KOPT-K1 (cell line): ENCODE results near the gene NFATC1.

ENCODE experiments used
- H3K27ac ChIP-seq: fragments of 200-600 bp; sonication (generic); 2 replicates; pipeline ENCODE4 v1.5.1; 2016; ENCODE audit warnings: antibody characterized with exemption, mild to moderate bottlenecking, low read depth, low read length; ENCODE audit not compliant: poor library complexity, severe bottlenecking
- H3K36me3 ChIP-seq: fragments of 200-600 bp; sonication (generic); 2 replicates; pipeline ENCODE4 v1.5.1; 2017; ENCODE audit warnings: antibody characterized with exemption, mild to moderate bottlenecking, low read length, moderate library complexity; ENCODE audit not compliant: insufficient read depth
- H3K9me3 ChIP-seq: fragments of 200-600 bp; sonication (generic); 2 replicates; pipeline ENCODE4 v1.5.1; 2017; ENCODE audit warnings: antibody characterized with exemption, low read length, mild to moderate bottlenecking; ENCODE audit not compliant: insufficient read depth, poor library complexity, severe bottlenecking

The NFATC1 gene

DNA sequence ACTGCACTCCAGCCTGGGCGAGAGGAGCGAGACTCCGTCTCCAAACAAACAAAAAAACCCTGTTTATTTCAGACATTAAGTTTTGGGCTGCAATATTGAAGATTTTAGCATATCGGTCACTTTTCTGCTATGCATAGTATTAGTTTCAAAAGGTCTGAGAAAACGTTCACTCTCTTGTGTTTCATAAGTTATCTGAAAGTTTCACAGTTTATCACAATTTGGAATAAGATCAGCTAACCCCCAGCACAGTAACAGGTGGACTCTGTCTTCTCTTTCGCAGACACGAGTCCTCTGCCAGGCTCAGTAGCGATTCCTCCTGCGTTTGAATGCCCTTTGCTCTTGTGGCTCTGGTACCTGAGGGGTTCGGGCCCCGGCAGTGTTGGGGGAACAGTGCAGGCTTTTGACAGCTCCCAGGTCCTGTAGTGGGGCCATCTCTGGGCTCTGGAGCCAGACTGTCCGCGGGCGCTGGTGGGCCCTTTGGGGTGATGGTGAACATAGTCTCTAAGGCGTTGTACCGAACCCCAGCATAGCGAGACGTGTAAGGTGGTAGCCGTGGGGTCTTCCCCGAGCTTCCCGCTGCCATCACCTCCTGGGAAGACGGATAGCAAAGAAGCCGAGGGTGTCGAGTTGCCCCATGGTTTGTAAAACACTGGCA is 20.4 kb downstream of the NFATC1 start:
- Histone ChIP-seq H3K36me3 (peaks cover 24% of the 10 kb centered on the region; the same call in 1 of the 2 replicates), H3K9me3 (no peaks in the 10 kb centered on the region), H3K27ac (no peak overlapping the region)

DNA sequence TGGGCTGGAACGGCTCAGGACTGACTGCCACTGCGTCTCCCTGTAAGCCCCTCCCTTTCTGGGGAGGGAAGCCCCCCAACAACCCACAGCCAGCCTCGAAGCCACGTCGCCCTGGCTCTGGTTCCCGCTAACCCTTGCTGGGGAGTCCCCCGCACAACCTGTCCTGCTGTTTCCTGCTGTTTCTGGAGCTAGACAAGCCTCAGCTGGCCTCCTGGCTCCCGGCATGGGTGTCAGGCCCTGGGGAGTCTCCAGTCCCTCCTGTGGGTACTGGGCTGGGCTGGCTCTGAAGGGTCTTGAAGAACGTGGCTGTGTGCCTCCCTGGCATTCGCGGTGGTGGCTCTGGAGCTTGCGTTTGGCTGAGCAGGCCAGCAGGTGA is 20.9 kb downstream of the NFATC1 start:
- Histone ChIP-seq H3K9me3 (no peaks in the 10 kb centered on the region), H3K27ac (no peak overlapping the region), H3K36me3 (peaks cover 27% of the 10 kb centered on the region; the same call in 1 of the 2 replicates)

- no peak overlapping the region for H3K27ac ChIP-seq
- H3K9me3 ChIP-seq = no peaks in the 10 kb centered on the region
- H3K36me3 ChIP-seq = peaks cover 29% of the 10 kb centered on the region; the same call in 1 of the 2 replicates
These were observed 22.5 kb downstream of the NFATC1 start for GRCh38 chr18:79418236-79418635.

- Histone ChIP-seq H3K9me3 (no peaks in the 10 kb centered on the region), H3K36me3 (peaks cover 25% of the 10 kb centered on the region; the same call in 1 of the 2 replicates), H3K27ac (no peak overlapping the region)
These were observed 22.9 kb downstream of the NFATC1 start for GRCh38 chr18:79418642-79419041.

DNA sequence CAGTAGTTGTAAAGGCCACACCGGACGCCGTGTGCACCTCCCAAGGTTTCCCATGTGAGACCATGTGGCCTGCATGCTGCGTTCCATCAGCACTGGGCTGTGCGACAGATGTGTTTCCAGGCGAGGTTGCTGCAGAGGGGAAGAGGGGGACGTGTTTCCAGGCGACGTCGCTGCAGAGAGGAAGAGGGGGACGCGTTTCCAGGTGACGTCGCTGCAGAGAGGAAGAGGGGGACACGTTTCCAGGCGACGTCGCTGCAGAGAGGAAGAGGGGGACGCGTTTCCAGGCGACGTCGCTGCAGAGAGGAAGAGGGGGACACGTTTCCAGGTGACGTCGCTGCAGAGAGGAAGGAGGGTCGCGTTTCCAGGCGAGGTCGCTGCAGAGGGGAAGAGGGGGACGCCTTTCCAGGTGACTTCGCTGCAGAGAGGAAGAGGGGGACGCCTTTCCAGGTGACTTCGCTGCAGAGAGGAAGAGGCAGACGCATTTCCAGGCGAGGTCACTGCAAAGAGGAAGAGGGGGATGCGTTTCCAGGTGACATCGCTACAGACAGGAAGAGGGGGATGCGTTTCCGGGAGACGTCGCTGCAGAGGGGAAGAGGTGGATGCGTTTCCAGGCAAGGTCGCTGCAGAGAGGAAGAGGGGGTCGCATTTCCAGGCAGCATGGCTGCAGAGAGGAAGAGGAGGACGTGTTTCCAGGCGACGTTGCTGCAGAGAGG is 24.5 kb downstream of the NFATC1 start:
- H3K36me3 ChIP-seq = peaks cover 19% of the 10 kb centered on the region; the same call in 1 of the 2 replicates
- no peaks in the 10 kb centered on the region for H3K9me3 ChIP-seq
- H3K27ac ChIP-seq = no peak overlapping the region

GRCh38 chr18:79421275-79421857 is 25.6 kb downstream of the NFATC1 start:
- no peak overlapping the region for H3K27ac ChIP-seq

DNA sequence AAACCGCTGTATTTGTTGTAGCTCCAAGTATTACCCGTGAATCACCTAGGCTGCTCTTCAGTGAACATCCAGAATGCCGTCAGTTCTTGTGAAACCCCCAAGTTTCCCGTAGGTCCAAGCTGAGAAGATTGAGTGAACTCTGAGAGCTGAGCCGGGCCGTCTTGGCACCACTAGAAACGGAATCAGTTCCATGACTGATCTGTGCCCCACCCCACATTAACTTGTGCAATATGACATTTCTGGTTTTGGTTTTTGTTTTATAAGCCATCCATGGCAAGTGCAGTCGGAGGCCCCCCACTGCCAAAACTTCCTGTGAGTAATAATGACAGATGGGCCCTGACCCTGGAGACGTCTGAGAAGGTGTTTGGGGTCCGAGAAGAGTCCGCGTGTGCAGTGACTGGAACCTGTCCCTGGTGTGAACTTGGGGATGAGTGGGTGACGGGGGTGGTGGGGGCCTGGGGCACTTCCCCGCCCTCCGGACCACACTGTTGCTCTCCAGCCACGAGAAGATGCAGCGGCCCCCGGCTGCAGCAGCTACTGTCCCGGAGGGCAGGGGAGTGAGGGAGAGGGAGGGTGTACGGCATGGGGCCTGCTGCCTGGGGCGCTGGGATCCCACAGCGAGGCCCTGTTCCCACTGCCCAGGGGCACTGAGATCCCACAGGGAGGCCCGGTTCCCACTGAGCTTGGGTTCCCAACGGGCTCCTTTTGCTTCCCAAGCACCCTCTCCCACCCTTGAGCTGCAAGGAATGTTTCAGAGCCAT is 26.5 kb downstream of the NFATC1 start:
- Histone ChIP-seq H3K27ac (no peak overlapping the region), H3K9me3 (no peaks in the 10 kb centered on the region), H3K36me3 (peaks cover 19% of the 10 kb centered on the region; the same call in 1 of the 2 replicates)

More at GRCh38 chr18:79421275-79421857, 25.6 kb downstream of the NFATC1 start:
- Histone ChIP-seq H3K36me3 (peaks cover 19% of the 10 kb centered on the region; the same call in 1 of the 2 replicates), H3K9me3 (no peaks in the 10 kb centered on the region)

- no peak overlapping the region for H3K27ac ChIP-seq
- peaks cover 19% of the 10 kb centered on the region; the same call in 1 of the 2 replicates for H3K36me3 ChIP-seq
- no peaks in the 10 kb centered on the region for H3K9me3 ChIP-seq
These were observed 27.0 kb downstream of the NFATC1 start for GRCh38 chr18:79422783-79423165.

DNA sequence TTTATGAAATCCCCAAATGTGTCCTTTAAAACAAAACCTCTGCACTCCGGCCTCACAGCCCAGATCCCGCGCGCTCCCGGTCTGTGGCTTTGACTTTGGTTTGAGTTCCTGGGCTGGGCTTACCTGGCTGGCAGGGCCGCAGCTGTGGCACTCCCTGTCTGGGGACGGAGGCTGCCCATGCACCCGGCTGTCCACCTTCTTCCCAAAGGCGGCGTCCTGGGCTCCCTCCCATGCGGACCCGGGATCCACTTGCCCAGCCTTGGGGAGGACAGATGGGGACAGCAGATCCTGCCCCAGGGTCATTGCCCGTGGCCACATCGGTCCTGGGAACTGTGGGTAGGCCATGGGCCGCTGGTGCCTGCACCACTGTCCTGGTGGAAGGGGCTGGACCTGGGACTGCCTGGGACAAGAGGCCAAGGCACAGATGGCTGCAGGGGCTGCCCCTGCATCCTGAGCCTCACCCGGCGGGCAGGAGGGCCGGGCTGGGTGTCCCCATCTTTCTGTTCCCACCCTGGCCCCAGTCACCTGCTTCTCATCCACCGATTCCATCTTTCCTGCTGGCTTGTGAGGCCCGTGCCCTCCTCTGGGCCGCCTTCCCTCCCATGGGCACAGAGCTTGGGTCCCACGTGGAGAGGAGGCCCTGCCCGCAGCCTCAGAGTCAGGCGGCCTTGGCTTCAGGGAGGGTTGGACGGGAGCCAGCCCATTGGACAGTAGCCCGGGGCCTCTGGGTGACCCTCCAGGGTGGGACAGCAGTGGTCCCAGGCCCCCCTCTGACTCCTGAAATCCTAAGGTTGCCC is 27.7 kb downstream of the NFATC1 start:
- no peak overlapping the region for H3K27ac ChIP-seq
- peaks cover 19% of the 10 kb centered on the region; the same call in 1 of the 2 replicates for H3K36me3 ChIP-seq
- H3K9me3 ChIP-seq = no peaks in the 10 kb centered on the region

- Histone ChIP-seq H3K9me3 (no peaks in the 10 kb centered on the region), H3K27ac (no peak overlapping the region), H3K36me3 (peaks cover 19% of the 10 kb centered on the region; the same call in 1 of the 2 replicates)
These were observed 28.4 kb downstream of the NFATC1 start for GRCh38 chr18:79424008-79424565.

DNA sequence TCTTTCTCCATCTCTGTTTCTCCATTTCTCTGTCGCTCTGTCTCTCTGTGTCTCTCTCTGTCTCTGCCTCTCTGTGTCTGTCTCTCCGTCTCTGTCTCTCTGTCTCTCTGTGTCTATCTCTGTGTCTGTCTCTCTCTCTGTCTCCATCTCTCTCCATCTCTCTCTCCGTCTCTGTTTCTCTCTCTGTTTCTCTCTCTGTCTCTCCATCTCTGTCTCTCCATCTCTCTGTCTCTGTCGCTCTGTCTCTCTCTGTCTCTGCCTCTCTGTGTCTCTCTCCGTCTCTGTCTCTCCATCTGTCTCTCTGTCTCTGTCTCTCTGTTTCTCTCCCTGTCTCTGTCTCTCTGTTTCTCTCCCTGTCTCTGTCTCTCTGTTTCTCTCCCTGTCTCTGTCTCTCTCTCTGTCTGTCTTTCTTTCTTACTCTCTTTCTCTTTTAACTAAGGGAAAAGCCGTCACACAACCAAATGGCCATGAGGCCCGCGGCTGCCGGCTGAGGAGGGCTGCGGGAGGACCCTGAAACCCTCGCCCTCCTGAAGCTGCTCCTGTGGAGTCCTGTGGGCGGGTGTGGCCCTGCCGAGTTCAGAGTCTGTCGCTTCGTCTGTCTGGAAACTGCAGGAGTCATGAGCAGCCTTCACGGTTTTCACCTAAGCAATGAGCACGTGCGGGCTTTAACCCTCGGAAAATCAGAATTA is 29.3 kb downstream of the NFATC1 start:
- Histone ChIP-seq H3K9me3 (no peaks in the 10 kb centered on the region), H3K36me3 (peaks cover 19% of the 10 kb centered on the region; the same call in 1 of the 2 replicates), H3K27ac (no peak overlapping the region)

- Histone ChIP-seq H3K36me3 (peaks cover 16% of the 10 kb centered on the region; the same call in 1 of the 2 replicates), H3K27ac (no peak overlapping the region), H3K9me3 (no peaks in the 10 kb centered on the region)
These were observed 29.8 kb downstream of the NFATC1 start for GRCh38 chr18:79425569-79425886.

DNA sequence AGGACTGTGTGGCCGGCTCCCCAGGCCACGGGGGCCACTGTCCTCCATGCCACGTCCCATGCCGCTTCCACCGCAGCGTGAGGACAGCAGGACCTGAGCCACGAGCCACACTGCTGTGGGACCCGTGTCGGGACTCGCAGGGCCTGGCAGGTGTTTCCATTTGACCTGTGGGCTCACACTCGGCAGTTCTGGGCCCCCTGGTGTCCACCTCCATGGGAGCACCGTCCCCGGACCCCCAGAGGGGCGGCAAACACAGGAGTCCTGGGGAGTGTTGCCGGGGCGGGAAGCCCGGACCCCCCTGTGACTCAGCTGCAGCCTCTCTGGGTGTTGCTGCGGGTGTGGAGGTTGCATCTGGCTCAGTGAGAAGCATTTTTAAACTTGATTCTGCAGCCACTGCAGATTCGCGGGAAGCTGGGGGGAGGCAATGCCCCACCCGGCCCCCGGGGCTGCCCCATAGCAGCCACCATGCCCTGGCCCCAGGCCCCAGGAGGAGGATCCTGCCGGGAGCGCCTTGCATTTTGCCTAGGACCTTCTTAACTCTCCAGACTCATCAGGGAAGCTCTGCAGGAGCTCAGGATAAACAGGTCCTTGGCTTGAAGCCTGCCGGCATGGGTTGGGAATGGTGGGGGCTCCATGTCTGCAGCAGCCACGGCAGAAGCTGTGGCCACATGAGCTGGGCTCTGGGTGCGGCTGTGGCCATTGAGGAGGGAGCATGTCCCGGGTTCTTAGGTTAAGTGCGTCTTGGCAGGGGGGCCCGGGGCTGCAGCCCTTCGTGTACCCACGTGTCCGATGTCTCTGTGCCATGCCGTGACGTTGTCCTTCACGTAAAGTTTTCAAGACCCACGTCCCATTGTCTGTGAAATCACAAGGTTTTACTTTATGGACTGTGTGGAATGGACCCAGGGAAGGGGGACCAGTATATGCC is 30.9 kb downstream of the NFATC1 start:
- Histone ChIP-seq H3K27ac (no peak overlapping the region), H3K9me3 (no peaks in the 10 kb centered on the region), H3K36me3 (peaks cover 8% of the 10 kb centered on the region; the same call in 1 of the 2 replicates)
